NCI-H2107 (cell line): ENCODE measurements around the gene CHRNA3.

ENCODE experiments used
- DNase-seq: peaks from one replicate; lab custom pipeline; 2025; lab: John Stamatoyannopoulos, UW

CHRNA3 gene

GRCh38 chr15:78620527-78621421 lies at the start of gene CHRNA3:
Gene CHRNA3, minus strand, starts transcription at chr15:78620996. Its CDS starts 202 bp downstream, at chr15:78620794.
- no peak for DNase-seq

GRCh38 chr15:78668987-78669386 lies 48.2 kb upstream of the CHRNA3 start:
- no peak for DNase-seq

- no peak for DNase-seq
These were observed 46.9 kb upstream of the CHRNA3 start for GRCh38 chr15:78667578-78668236.

- DNase-seq = no peak
These were observed 45.2 kb upstream of the CHRNA3 start for GRCh38 chr15:78666010-78666409.

GRCh38 chr15:78663703-78664102 lies 42.9 kb upstream of the CHRNA3 start:
- DNase-seq = no peak

- DNase-seq = no peak
These were observed 41.2 kb upstream of the CHRNA3 start for GRCh38 chr15:78662028-78662427.

GRCh38 chr15:78661001-78661400 lies 40.2 kb upstream of the CHRNA3 start:
- DNase-seq = no peak

GRCh38 chr15:78660584-78660983 lies 39.8 kb upstream of the CHRNA3 start:
- no peak for DNase-seq

- no peak for DNase-seq
These were observed 38.0 kb upstream of the CHRNA3 start for GRCh38 chr15:78658823-78659222.

GRCh38 chr15:78654272-78654671 lies 33.5 kb upstream of the CHRNA3 start:
- DNase-seq = no peak

- no peak for DNase-seq
These were observed 31.3 kb upstream of the CHRNA3 start for GRCh38 chr15:78651930-78652615.

GRCh38 chr15:78651007-78651406 lies 30.2 kb upstream of the CHRNA3 start:
- DNase-seq = no peak

GRCh38 chr15:78650022-78650421 lies 29.2 kb upstream of the CHRNA3 start:
- no peak for DNase-seq

- DNase-seq = no peak
These were observed 24.2 kb upstream of the CHRNA3 start for GRCh38 chr15:78645009-78645408.

GRCh38 chr15:78642331-78642730 lies 21.5 kb upstream of the CHRNA3 start:
- no peak for DNase-seq

- DNase-seq = no peak
These were observed 21.0 kb upstream of the CHRNA3 start for GRCh38 chr15:78641749-78642275.

- DNase-seq = no peak
These were observed 20.4 kb upstream of the CHRNA3 start, which contains the start of gene CHRNB4 for GRCh38 chr15:78641102-78641748. Gene CHRNB4, minus strand, starts transcription at chr15:78641210. Its CDS starts 77 bp downstream, at chr15:78641133.

GRCh38 chr15:78640527-78641101 lies 19.8 kb upstream of the CHRNA3 start:
- no peak for DNase-seq

GRCh38 chr15:78638658-78639314 lies 18.0 kb upstream of the CHRNA3 start:
- no peak for DNase-seq

GRCh38 chr15:78637776-78638435 lies 17.1 kb upstream of the CHRNA3 start:
- no peak for DNase-seq
